Esophagus squamous epithelium (tissue), 5 donors: ENCODE data around the gene CCL3. TPM values are rescaled to one million over a fixed set of nuclear protein-coding genes. Genes with fewer than 3 reads are reported as not detected.
"Not testable (repeated sequence)": the region's sequence is repeated elsewhere in the genome, so short reads cannot be mapped to it uniquely, and the experiment has no call there.

Source experiments
- DNase-seq: peaks from one replicate; lab custom pipeline; 2025; lab: John Stamatoyannopoulos, UW
- H3K27ac ChIP-seq, 4 donors: fragments of 200-600 bp; sonication (generic); one replicate each; pipeline ENCODE4 v1.5.1; 2016 to 2019; ENCODE audit warnings: mild to moderate bottlenecking in 1 of 4
- H3K27me3 ChIP-seq, 4 donors: fragments of 200-600 bp; sonication (generic); 1 replicate in 3 of 4; 2 replicates in 1 of 4; pipeline versions ENCODE4 v1.5.1 to v1.6.0; 2017 to 2021; ENCODE audit warnings: antibody characterized with exemption in 1 of 4
- H3K36me3 ChIP-seq, 3 donors: fragments of 200-600 bp; sonication (generic); one replicate each; pipeline ENCODE4 v1.5.1; 2016 to 2019
- H3K4me1 ChIP-seq, 3 donors: fragments of 200-600 bp; sonication (generic); one replicate each; pipeline ENCODE4 v1.5.1; 2017 to 2019
- H3K4me3 ChIP-seq, 4 donors: fragments of 200-600 bp; sonication (generic); 1 replicate in 3 of 4; 2 replicates in 1 of 4; pipeline ENCODE4 v1.5.1; 2016 to 2019; ENCODE audit warnings: mild to moderate bottlenecking in 2 of 4, moderate library complexity in 1 of 4
- H3K9me3 ChIP-seq, 3 donors: fragments of 200-600 bp; sonication (generic); one replicate each; pipeline ENCODE4 v1.5.1; 2016 to 2019
- CTCF ChIP-seq, 6 experiments: fragments of 450-650 bp in 4 of 6; fragments of 200-600 bp in 2 of 6; sonication (generic) in 2 of 6; IDR thresholded peaks; one replicate each; pipeline ENCODE4 v1.5.1; 2016 to 2019; ENCODE audit warnings: antibody characterized with exemption in 6 of 6, mild to moderate bottlenecking in 4 of 6, moderate library complexity in 4 of 6
- POLR2A ChIP-seq, 4 donors: fragments of 450-650 bp; IDR thresholded peaks; one replicate each; pipeline ENCODE4 v1.6.1; 2017; ENCODE audit warnings: antibody characterized with exemption in 4 of 4, mild to moderate bottlenecking in 4 of 4, moderate library complexity in 3 of 4
- WGBS, 2 donors: methylation state at CpG; one replicate each; pipeline ENCODE4 v1.1.5; 2018; 5-methylcytosine and 5-hydroxymethylcytosine counted together
- intact Hi-C: fragments of 100-400 bp; cut with DNase I; formaldehyde crosslinking; loops from one replicate; pipeline ENCODE4 v1.15.0; 2022
- total RNA-seq, 4 donors: library from RNA; depleted of rRNA; stranded (reverse); fragments of >200 nt; gene quantifications; one replicate each; pipeline ENCODE4 v1.1.0, GENCODE V29; 2016
- donor health status: DM: yes; HTN: yes; CAD: no.

The CCL3 gene
- total RNA-seq, 4 donors from 2014 or later, result 0.68 TPM; not detected in 3

DNA sequence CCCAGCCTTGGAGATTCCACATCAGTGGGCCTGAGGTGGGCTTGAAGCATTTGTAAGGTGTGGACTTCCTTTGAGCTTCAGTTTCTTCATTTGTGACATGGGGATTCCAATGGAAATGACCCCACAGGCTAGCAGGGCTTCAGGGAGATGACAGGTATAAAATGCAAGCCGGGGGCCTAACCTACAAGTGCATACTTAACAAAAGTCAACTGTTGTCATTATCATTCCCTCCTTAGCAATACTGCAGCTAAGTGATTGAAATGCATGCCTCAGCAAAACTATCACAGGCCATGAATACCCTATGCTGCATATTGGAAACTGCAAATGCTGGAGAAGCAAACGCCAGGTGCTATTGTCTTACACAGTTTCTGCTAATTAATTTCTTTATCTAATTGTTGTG is 33.5 kb upstream of the CCL3 start:
- TF ChIP-seq POLR2A (IDR thresholded peaks at IDR 0.05) (no peak), CTCF (IDR thresholded peaks at IDR 0.05) (no peak)
- WGBS, 2 donors, result 76 to 79% methylated on average over 2 of the region's 2 CpGs
- Histone ChIP-seq H3K9me3 (peaks cover 0 to 18% (median 5%) of the 10 kb centered on the region in 3 donors), H3K4me3 (no peak overlapping the region), H3K4me1 (no peaks in the 10 kb centered on the region), H3K36me3 (no peaks in the 10 kb centered on the region), H3K27me3 (peaks cover 0 to 57% (median 0%) of the 10 kb centered on the region in 4 donors), H3K27ac (no peak overlapping the region)
- DNase-seq, result no peak
- intact Hi-C loops, result no loop called here

- intact Hi-C loops, H3K4me3 ChIP-seq, H3K36me3 ChIP-seq, H3K27ac ChIP-seq, H3K4me1 ChIP-seq, DNase-seq: not testable (repeated sequence)
- peaks cover 0 to 46% (median 0%) of the 10 kb centered on the region in 4 donors for H3K27me3 ChIP-seq
- 49 to 55% methylated on average over 6 of the region's 6 CpGs for WGBS, 2 donors
- peaks cover 0 to 14% (median 5%) of the 10 kb centered on the region in 3 donors for H3K9me3 ChIP-seq
Observed at GRCh38 chr17:36121099-36121498, 31.2 kb upstream of the CCL3 start.

DNA sequence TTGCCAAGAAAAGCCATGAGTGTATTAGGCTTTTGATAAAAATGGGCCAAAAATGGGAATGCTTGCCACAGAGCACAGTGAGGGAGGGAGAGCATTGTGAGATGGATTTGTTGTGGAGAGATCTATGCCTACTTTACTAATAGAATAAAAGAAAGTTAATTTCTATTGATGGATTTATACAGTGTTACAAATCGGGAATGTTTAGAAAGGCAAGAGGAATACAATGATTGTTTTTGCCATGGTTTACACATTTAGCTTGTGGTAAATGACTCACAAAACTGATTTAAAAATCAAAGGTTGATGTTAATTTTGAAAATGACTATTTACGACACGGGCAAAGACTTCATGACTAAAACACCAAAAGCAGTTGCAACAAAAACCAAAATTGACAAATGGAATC is 30.3 kb upstream of the CCL3 start:
- 54 to 57% methylated on average over 3 of the region's 3 CpGs for whole genome bisulfite sequencing, 2 donors
- DNase-seq, result no peak
- intact Hi-C loops, result no loop called here
- H3K36me3 ChIP-seq, result no peaks in the 10 kb centered on the region
- no peak overlapping the region for H3K4me3 ChIP-seq
- H3K4me1 ChIP-seq, result no peaks in the 10 kb centered on the region
- TF ChIP-seq CTCF (IDR thresholded peaks at IDR 0.05) (no peak), POLR2A (IDR thresholded peaks at IDR 0.05) (no peak)
- H3K27ac ChIP-seq, result no peak overlapping the region
- H3K9me3 ChIP-seq, result peaks cover 0 to 5% (median 1%) of the 10 kb centered on the region in 3 donors
- H3K27me3 ChIP-seq, result peaks cover 0 to 37% (median 0%) of the 10 kb centered on the region in 4 donors

DNA sequence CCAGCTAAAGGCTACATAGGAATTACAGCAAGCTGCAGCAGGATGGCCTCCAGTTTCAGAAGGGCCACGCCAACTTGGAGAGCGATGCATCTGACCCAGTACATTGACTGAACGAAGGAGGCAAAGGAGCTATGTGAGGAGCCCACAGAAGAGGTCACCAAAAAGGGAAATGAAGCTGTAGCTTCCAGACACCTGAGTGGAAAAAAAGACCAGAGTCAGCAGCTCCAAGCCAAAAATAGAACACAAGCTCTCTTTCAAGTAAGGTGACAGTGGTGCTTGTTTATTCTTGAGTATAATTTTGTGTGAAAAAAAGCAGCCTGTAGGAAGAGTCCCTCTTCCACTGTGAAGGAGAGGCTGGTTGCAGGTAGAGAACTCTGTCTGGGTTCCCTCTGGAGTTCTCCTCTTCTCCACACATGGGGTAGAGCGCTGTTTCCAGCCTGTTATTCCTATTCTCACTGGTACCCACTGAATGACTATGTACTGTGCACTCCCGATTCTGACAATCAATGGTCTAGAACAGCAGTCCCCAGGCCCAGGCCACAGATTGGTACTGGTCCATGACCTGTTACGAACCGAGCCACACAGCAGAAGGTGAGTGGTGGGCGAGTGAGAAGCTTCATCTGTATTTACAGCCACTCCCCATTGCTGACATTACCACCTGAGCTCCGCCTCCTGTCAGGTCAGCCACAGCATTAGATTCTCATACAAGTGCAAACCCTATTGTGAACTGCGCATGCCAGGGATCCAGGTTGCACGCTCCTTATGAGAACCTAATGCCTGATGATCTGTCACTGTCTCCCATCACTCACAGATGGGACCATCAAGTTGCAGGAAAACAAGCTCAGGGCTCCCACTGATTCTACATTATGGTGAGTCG is 28.8 kb upstream of the CCL3 start:
- no peaks in the 10 kb centered on the region for H3K9me3 ChIP-seq
- TF ChIP-seq POLR2A (IDR thresholded peaks at IDR 0.05), result no peak
- TF ChIP-seq CTCF (IDR thresholded peaks at IDR 0.05), result no peak
- H3K27me3 ChIP-seq, result peaks cover 0 to 32% (median 0%) of the 10 kb centered on the region in 4 donors
- intact Hi-C loops, result no loop called here
- H3K4me3 ChIP-seq, result no peak overlapping the region
- DNase-seq, result no peak
- H3K27ac ChIP-seq, result no peak overlapping the region
- no peaks in the 10 kb centered on the region for H3K36me3 ChIP-seq
- 84% methylated on average over 10 to 11 of the region's 12 CpGs for WGBS, 2 donors
- no peaks in the 10 kb centered on the region for H3K4me1 ChIP-seq

DNA sequence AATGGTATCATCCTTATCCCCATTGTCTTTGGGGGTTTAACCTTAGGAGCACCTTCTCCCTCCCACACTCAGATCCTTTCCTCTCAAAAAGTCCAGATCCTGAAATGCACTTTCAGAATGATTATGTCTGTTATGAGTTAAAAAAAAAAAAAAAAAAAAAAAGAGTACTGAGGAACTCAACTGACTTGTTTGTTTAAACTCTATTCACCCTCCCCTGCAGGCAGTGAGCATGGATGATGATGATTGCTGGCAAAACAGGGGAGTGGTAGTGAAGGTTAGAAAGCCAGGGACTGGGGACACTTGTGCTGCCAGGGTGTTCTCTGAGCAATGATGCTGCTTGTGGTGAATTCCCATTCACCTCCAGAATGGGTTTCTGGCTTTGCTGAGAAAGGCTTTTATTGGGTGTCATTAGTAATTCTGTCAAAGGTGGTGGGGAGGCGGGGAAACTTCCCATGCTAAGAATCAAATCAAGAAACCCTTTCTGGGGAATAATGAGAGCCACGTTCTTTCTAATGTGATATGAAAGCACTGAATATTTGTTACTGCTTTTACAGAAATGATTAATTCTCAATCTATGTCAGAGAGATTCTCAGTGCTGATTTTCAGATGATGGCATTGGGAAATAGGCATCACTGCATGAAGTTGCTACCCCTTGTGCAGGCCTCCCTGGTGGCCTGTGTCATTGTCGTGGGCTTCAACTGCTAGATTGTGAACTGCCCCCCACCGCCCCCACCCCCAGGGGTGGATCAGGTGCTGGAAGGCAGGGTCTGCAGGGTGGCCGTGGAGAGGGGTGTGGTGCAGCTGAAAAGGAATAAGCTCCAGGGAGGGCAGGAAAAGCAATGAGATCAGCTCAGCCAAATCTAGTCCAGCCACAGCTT is 27.8 kb upstream of the CCL3 start:
- no peak for TF ChIP-seq POLR2A (IDR thresholded peaks at IDR 0.05)
- no peak for TF ChIP-seq CTCF (IDR thresholded peaks at IDR 0.05)
- Histone ChIP-seq H3K27ac (no peak overlapping the region), H3K9me3 (peaks cover 0 to 4% (median 0%) of the 10 kb centered on the region in 3 donors), H3K4me3 (no peak overlapping the region), H3K27me3 (peaks cover 0 to 32% (median 0%) of the 10 kb centered on the region in 4 donors), H3K36me3 (no peaks in the 10 kb centered on the region), H3K4me1 (no peaks in the 10 kb centered on the region)
- 20 to 27% methylated on average over 5 of the region's 5 CpGs for WGBS, 2 donors
- intact Hi-C loops, result no loop called here
- DNase-seq, result no peak

DNA sequence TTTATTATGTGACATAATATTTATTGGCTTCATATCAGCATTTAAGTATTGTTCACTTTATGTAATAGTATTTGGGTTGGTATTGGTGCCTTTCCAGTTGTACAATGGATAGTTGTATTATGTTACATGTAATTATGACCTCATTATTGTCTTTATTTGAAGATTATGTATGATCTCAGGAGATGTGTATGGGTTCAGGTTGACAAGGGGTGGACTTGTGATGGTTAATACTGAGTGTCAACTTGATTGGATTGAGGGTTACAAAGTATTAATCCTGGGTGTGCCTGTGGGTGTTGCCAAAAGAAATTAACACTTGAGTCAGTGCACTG is 25.7 kb upstream of the CCL3 start:
- H3K36me3 ChIP-seq, H3K27ac ChIP-seq, H3K4me1 ChIP-seq, H3K4me3 ChIP-seq, H3K9me3 ChIP-seq, intact Hi-C loops, DNase-seq: not testable (repeated sequence)
- H3K27me3 ChIP-seq, result peaks cover 0 to 27% (median 0%) of the 10 kb centered on the region in 4 donors

GRCh38 chr17:36114971-36115648 is 25.2 kb upstream of the CCL3 start:
- H3K4me3 ChIP-seq, H3K36me3 ChIP-seq, DNase-seq, intact Hi-C loops, H3K4me1 ChIP-seq, H3K9me3 ChIP-seq, H3K27ac ChIP-seq: not testable (repeated sequence)
- peaks cover 0 to 28% (median 0%) of the 10 kb centered on the region in 4 donors for H3K27me3 ChIP-seq
- 41 to 76% methylated on average over 2 to 5 of the region's 5 CpGs for WGBS, 2 donors

DNA sequence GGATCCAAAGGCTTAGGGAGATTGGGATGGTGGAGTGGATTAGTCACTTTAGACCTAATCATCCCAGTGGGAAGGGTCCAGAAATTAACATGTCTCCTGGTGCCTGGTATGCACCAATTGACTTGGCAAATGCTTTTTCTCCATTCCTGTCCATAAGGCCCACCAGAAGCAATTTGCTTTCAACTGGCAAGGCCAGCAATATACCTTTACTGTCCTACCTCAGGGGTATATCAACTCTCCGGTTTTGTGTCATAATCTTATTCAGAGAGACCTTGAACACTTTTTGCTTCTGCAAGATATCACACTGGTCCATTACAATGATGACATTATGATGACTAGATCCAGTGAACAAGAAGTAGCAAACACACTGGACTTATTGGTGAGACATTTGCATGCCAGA is 23.2 kb upstream of the CCL3 start:
- DNase-seq, H3K36me3 ChIP-seq, H3K4me1 ChIP-seq, H3K27ac ChIP-seq, H3K9me3 ChIP-seq, intact Hi-C loops, H3K4me3 ChIP-seq: not testable (repeated sequence)
- peaks cover 0 to 14% (median 0%) of the 10 kb centered on the region in 4 donors for H3K27me3 ChIP-seq
- 72 to 75% methylated on average over 1 of the region's 1 CpG for WGBS, 2 donors
